ENCODE measurements around the gene PRLR.

The PRLR gene

GRCh38 chr5:35031276-35031675 lies 199.0 kb downstream of the PRLR start:
- no peak overlapping the region for H3K4me3 ChIP-seq (ENCODE audit: low read length)
- TF ChIP-seq EZH2phosphoT487 (IDR thresholded peaks at IDR 0.05; ENCODE audit: low read length): no peak
- no peak for TF ChIP-seq EZH2 (optimal IDR thresholded peaks at IDR 0.05; ENCODE audit: low read depth, low read length)
- TF ChIP-seq, protein P1, sequence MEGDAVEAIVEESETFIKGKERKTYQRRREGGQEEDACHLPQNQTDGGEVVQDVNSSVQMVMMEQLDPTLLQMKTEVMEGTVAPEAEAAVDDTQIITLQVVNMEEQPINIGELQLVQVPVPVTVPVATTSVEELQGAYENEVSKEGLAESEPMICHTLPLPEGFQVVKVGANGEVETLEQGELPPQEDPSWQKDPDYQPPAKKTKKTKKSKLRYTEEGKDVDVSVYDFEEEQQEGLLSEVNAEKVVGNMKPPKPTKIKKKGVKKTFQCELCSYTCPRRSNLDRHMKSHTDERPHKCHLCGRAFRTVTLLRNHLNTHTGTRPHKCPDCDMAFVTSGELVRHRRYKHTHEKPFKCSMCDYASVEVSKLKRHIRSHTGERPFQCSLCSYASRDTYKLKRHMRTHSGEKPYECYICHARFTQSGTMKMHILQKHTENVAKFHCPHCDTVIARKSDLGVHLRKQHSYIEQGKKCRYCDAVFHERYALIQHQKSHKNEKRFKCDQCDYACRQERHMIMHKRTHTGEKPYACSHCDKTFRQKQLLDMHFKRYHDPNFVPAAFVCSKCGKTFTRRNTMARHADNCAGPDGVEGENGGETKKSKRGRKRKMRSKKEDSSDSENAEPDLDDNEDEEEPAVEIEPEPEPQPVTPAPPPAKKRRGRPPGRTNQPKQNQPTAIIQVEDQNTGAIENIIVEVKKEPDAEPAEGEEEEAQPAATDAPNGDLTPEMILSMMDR (IDR thresholded peaks at IDR 0.05; ENCODE audit: low read length): no peak
- H3K27me3 ChIP-seq (replicated peaks; ENCODE audit: insufficient read depth, low read length): no peaks in the 10 kb centered on the region
- H3K9ac ChIP-seq (ENCODE audit: low read length): no peak overlapping the region
- H2AFZ ChIP-seq (ENCODE audit: low read length): no peak overlapping the region
- H4K20me1 ChIP-seq (ENCODE audit: insufficient read depth, low read length): no peaks in the 10 kb centered on the region
- no peak for DNase-seq
- H3K36me3 ChIP-seq (replicated peaks; ENCODE audit: insufficient read depth, low read length): no peaks in the 10 kb centered on the region
- H3K27ac ChIP-seq (ENCODE audit: low read length): no peak overlapping the region
- H3K9me2 ChIP-seq (replicated peaks; ENCODE audit: insufficient read depth, low read length): no peaks in the 10 kb centered on the region
- no peak overlapping the region for H3K4me2 ChIP-seq (ENCODE audit: low read depth, low read length)
- no peaks in the 10 kb centered on the region for H3F3A ChIP-seq (ENCODE audit: insufficient read depth, low read length)
- no peaks in the 10 kb centered on the region for H3K9me3 ChIP-seq (replicated peaks; ENCODE audit: insufficient read depth, low read length)
- H3K4me1 ChIP-seq (ENCODE audit: low read length): no peaks in the 10 kb centered on the region
- H3K79me2 ChIP-seq (ENCODE audit: low read length): no peaks in the 10 kb centered on the region

DNA sequence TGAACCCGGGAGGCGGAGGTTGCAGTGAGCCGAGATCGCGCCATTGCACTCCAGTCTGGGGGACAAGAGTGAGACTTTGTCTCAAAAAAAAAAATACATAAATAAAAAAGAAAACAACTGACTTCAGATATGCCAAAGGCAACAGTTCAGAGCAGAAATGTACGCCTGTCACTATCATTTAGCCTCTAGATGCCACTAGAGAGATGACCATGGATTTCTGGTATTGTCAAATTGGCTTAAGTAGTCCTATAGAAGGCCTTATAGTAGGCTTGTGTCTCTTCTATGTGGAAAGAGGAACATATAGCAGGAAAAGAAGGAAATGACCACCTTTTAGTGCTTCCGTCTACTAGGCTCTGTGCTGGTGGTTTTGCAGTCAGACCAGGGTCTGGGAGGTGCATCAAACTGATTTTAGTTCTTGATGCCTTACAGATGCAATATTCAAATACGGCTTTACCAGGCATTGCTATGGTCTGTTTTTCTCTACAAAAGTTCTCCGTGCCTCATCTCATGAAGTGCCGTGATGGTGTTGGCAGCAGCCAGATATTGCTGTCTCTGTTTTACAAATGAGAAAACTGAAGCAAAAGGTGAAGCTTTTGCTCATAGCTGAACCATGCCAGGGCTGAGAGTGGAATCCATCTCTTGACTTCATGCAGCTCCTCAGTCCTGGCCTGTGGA lies 199.7 kb downstream of the PRLR start:
- Histone ChIP-seq H3K4me2 (ENCODE audit: low read depth, low read length) (no peak overlapping the region), H3K36me3 (replicated peaks; ENCODE audit: insufficient read depth, low read length) (no peaks in the 10 kb centered on the region), H3K9me2 (replicated peaks; ENCODE audit: insufficient read depth, low read length) (no peaks in the 10 kb centered on the region), H4K20me1 (ENCODE audit: insufficient read depth, low read length) (no peaks in the 10 kb centered on the region), H3K27ac (ENCODE audit: low read length) (no peak overlapping the region), H3K9me3 (replicated peaks; ENCODE audit: insufficient read depth, low read length) (no peaks in the 10 kb centered on the region), H2AFZ (ENCODE audit: low read length) (no peak overlapping the region), H3K4me1 (ENCODE audit: low read length) (no peaks in the 10 kb centered on the region), H3K27me3 (replicated peaks; ENCODE audit: insufficient read depth, low read length) (no peaks in the 10 kb centered on the region), H3K9ac (ENCODE audit: low read length) (no peak overlapping the region), H3K79me2 (ENCODE audit: low read length) (no peaks in the 10 kb centered on the region), H3F3A (ENCODE audit: insufficient read depth, low read length) (no peaks in the 10 kb centered on the region), H3K4me3 (ENCODE audit: low read length) (no peak overlapping the region)
- DNase-seq: no peak
- TF ChIP-seq, protein P1 (IDR thresholded peaks at IDR 0.05; ENCODE audit: low read length): no peak
- TF ChIP-seq EZH2 (optimal IDR thresholded peaks at IDR 0.05; ENCODE audit: low read depth, low read length): no peak
- TF ChIP-seq EZH2phosphoT487 (IDR thresholded peaks at IDR 0.05; ENCODE audit: low read length): no peak

DNA sequence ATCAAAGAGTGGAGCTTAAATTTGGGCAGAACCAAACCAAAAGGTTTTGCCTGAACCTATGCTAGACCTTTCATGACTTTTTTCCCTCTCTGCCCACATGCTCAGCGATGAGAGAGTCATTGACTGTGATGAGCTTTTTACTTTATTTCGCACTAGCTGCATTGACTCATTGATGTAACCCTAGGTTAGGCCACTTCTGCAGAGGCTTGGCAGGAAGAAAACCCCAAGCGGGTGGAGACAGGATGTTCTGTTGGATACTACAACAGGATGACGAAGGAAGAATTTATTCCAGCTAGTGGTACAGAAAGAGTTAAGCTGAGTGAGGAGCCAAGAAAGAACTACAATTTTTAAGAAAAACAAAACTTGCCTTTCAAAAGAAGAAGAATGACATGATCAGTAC lies 201.0 kb downstream of the PRLR start:
- no peak for DNase-seq

More for the DNA sequence above, 201.0 kb downstream of the PRLR start:
- Histone ChIP-seq H3K4me1 (ENCODE audit: low read length) (no peaks in the 10 kb centered on the region), H3K9ac (ENCODE audit: low read length) (no peak overlapping the region), H3F3A (ENCODE audit: insufficient read depth, low read length) (no peaks in the 10 kb centered on the region), H3K36me3 (replicated peaks; ENCODE audit: insufficient read depth, low read length) (no peaks in the 10 kb centered on the region), H3K27ac (ENCODE audit: low read length) (no peak overlapping the region), H4K20me1 (ENCODE audit: insufficient read depth, low read length) (no peaks in the 10 kb centered on the region), H3K79me2 (ENCODE audit: low read length) (no peaks in the 10 kb centered on the region), H3K9me2 (replicated peaks; ENCODE audit: insufficient read depth, low read length) (no peaks in the 10 kb centered on the region), H3K27me3 (replicated peaks; ENCODE audit: insufficient read depth, low read length) (no peaks in the 10 kb centered on the region), H3K9me3 (replicated peaks; ENCODE audit: insufficient read depth, low read length) (no peaks in the 10 kb centered on the region), H3K4me2 (ENCODE audit: low read depth, low read length) (no peak overlapping the region), H2AFZ (ENCODE audit: low read length) (no peak overlapping the region), H3K4me3 (ENCODE audit: low read length) (no peak overlapping the region)
- TF ChIP-seq, protein P1 (IDR thresholded peaks at IDR 0.05; ENCODE audit: low read length): no peak
- TF ChIP-seq EZH2 (optimal IDR thresholded peaks at IDR 0.05; ENCODE audit: low read depth, low read length) (no peak), EZH2phosphoT487 (IDR thresholded peaks at IDR 0.05; ENCODE audit: low read length) (no peak)

Data from MM.1S (cell line).